Measurements from ENCODE around the gene THAP10. TPM values are rescaled to one million over a fixed set of nuclear protein-coding genes. Genes with fewer than 3 reads are reported as not detected.

The THAP10 gene
- total RNA-seq, 1 experiment from 2014 or later: 2.6 TPM

DNA sequence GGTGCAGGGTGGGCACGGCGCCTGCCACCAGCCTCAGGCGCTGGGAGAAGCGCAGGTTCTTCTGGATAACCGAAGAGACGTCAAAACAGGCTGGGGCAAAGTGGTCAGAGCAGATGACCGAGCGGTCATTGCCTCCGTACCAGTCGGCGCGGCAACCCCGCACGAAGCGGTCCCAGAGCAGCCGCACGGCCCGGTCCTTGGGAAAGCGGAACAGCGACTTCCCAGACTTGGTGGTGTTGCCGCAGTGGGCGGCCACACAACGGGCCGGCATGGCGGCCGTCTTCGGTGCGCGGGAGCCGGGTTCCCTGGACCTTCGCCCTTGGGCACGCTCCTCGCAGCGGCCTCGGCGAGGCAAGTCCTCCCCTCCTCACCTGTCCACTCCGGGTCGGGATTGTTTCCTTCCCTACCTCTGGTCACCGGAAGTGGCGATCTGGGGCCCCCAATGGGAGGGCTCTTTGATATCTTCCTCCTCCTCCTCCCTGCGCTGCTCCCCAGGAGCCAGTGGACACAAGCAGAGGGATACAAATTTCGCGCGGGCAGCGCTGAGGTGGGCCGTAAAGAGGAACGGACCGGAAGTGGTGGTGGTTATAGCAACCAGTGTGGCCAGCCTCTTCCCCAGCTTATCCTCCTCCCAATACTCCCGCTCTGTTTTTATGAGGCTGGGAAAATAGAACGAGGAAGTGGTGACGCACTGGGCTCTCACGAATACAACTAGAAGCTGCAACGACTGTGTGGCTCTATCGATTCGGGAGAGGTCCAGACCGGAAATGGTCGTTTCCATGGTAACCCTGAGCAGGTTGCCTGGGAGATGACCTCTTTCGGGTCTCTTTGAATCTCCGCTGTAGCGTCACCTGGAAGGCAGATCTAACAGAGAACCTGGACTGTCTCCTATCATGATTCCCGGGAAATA, at the start of gene THAP10, which contains the start of gene LRRC49 (continued):
- TF ChIP-seq E2F5 (CRISPR knock-in tag; IDR thresholded peaks at IDR 0.05) (peak; percentile 72; the same call in 1 of the 2 replicates), ETV6 (CRISPR knock-in tag; IDR thresholded peaks at IDR 0.05) (peak; percentile 49; the same call in 1 of the 2 replicates), NR1H2 (CRISPR knock-in tag; IDR thresholded peaks at IDR 0.05) (no peak), JAZF1 (CRISPR knock-in tag; IDR thresholded peaks at IDR 0.05) (no peak), NFATC4 (CRISPR knock-in tag; IDR thresholded peaks at IDR 0.05) (no peak), GABPB1 (CRISPR knock-in tag; IDR thresholded peaks at IDR 0.05) (peak; percentile 65), ZNF219 (CRISPR knock-in tag; IDR thresholded peaks at IDR 0.05; ENCODE audit: borderline replicate concordance) (no peak)

- DNase-seq (ENCODE audit: low spot score): no peak
- TF ChIP-seq, protein P1, sequence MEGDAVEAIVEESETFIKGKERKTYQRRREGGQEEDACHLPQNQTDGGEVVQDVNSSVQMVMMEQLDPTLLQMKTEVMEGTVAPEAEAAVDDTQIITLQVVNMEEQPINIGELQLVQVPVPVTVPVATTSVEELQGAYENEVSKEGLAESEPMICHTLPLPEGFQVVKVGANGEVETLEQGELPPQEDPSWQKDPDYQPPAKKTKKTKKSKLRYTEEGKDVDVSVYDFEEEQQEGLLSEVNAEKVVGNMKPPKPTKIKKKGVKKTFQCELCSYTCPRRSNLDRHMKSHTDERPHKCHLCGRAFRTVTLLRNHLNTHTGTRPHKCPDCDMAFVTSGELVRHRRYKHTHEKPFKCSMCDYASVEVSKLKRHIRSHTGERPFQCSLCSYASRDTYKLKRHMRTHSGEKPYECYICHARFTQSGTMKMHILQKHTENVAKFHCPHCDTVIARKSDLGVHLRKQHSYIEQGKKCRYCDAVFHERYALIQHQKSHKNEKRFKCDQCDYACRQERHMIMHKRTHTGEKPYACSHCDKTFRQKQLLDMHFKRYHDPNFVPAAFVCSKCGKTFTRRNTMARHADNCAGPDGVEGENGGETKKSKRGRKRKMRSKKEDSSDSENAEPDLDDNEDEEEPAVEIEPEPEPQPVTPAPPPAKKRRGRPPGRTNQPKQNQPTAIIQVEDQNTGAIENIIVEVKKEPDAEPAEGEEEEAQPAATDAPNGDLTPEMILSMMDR (IDR thresholded peaks at IDR 0.05): no peak
- TF ChIP-seq, protein P2, sequence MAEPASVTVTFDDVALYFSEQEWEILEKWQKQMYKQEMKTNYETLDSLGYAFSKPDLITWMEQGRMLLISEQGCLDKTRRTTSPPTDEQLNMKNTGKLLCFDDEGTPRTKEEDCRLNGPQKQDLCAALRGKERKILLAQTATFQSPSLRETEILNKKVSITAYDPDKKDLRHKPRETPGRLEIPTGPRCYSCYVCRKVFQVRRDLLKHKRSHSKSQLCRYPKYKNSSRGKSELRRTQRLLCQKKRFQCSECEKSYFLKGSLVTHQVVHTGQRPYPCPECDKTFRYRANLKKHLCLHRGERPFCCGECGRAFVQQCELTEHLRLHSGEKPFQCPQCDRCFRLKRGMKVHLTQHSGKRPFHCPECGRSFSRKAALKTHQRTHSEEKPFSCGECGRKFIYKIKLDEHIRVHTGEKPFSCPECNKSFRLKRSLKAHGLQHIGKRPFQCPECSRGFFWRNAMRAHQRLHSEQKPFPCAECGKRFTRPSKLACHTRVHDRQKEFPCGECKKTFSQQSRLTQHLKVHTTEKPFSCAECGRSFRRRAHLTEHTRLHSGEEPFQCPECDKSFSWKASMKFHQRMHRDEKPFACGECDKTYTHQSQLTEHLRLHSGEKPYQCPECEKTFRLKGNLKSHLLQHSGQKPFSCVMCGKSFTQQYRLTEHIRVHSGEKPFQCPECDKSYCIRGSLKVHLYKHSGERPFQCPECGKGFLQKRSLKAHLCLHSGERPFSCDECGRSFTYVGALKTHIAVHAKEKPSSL (CRISPR knock-in tag; conservative IDR thresholded peaks at IDR 0.05): no peak
- TF ChIP-seq ZBTB21 (CRISPR knock-in tag; IDR thresholded peaks at IDR 0.05; ENCODE audit: borderline replicate concordance) (no peak), ZSCAN18 (CRISPR knock-in tag; IDR thresholded peaks at IDR 0.05) (no peak), CREM (CRISPR knock-in tag; IDR thresholded peaks at IDR 0.05) (no peak), NFE2L1 (CRISPR knock-in tag; IDR thresholded peaks at IDR 0.05) (no peak), ZNF121 (CRISPR knock-in tag; IDR thresholded peaks at IDR 0.05) (no peak), OVOL2 (CRISPR knock-in tag; IDR thresholded peaks at IDR 0.05; ENCODE audit: borderline replicate concordance) (no peak), RORB (CRISPR knock-in tag; IDR thresholded peaks at IDR 0.05) (no peak)
- ChIA-PET POLR2A (no interaction called here), CTCF (no interaction called here)
- no peak overlapping the region for H3K4me3 Mint-ChIP-seq
- no peaks in the 10 kb centered on the region for H3K36me3 Mint-ChIP-seq
- peaks cover 4% of the 10 kb centered on the region; the same call in 1 of the 2 replicates for H3K4me1 Mint-ChIP-seq
- no peaks in the 10 kb centered on the region for H3K9me3 Mint-ChIP-seq
- no peak overlapping the region for H3K27ac Mint-ChIP-seq
- no peaks in the 10 kb centered on the region for H3K27me3 Mint-ChIP-seq (ENCODE audit: low read depth)
- no peak for ATAC-seq
These were observed 44.1 kb upstream of the THAP10 start for GRCh38 chr15:70936326-70936725.

GRCh38 chr15:70935631-70936030, 43.4 kb upstream of the THAP10 start:
- CTCF ChIA-PET: no interaction called here
- TF ChIP-seq, protein P3, sequence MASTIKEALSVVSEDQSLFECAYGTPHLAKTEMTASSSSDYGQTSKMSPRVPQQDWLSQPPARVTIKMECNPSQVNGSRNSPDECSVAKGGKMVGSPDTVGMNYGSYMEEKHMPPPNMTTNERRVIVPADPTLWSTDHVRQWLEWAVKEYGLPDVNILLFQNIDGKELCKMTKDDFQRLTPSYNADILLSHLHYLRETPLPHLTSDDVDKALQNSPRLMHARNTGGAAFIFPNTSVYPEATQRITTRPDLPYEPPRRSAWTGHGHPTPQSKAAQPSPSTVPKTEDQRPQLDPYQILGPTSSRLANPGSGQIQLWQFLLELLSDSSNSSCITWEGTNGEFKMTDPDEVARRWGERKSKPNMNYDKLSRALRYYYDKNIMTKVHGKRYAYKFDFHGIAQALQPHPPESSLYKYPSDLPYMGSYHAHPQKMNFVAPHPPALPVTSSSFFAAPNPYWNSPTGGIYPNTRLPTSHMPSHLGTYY (CRISPR knock-in tag; IDR thresholded peaks at IDR 0.05): no peak
- TF ChIP-seq TEAD1 (CRISPR knock-in tag; IDR thresholded peaks at IDR 0.05) (no peak), ATF1 (CRISPR knock-in tag; IDR thresholded peaks at IDR 0.05) (no peak), NFYB (CRISPR knock-in tag; conservative IDR thresholded peaks at IDR 0.05; ENCODE audit: low read depth) (no peak), ZNF219 (CRISPR knock-in tag; IDR thresholded peaks at IDR 0.05; ENCODE audit: borderline replicate concordance) (no peak), JAZF1 (CRISPR knock-in tag; IDR thresholded peaks at IDR 0.05) (no peak), MXD4 (CRISPR knock-in tag; IDR thresholded peaks at IDR 0.05; ENCODE audit: borderline replicate concordance) (no peak)
- TF ChIP-seq, protein P4, sequence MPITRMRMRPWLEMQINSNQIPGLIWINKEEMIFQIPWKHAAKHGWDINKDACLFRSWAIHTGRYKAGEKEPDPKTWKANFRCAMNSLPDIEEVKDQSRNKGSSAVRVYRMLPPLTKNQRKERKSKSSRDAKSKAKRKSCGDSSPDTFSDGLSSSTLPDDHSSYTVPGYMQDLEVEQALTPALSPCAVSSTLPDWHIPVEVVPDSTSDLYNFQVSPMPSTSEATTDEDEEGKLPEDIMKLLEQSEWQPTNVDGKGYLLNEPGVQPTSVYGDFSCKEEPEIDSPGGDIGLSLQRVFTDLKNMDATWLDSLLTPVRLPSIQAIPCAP (CRISPR knock-in tag; IDR thresholded peaks at IDR 0.05): no peak

More at GRCh38 chr15:70935631-70936030, 43.4 kb upstream of the THAP10 start:
- H3K27me3 Mint-ChIP-seq (ENCODE audit: low read depth): no peaks in the 10 kb centered on the region
- no peak for DNase-seq (ENCODE audit: low spot score)
- H3K4me3 Mint-ChIP-seq: no peak overlapping the region
- peak; percentile 81 for ATAC-seq
- no peaks in the 10 kb centered on the region for H3K36me3 Mint-ChIP-seq
- H3K4me1 Mint-ChIP-seq: peaks cover 3% of the 10 kb centered on the region; the same call in 1 of the 2 replicates
- H3K9me3 Mint-ChIP-seq: no peaks in the 10 kb centered on the region
- POLR2A ChIA-PET: no interaction called here
- no peak overlapping the region for H3K27ac Mint-ChIP-seq

Measured in WTC11 (cell line).